ENCODE results near the gene BMP7.

The BMP7 gene

DNA sequence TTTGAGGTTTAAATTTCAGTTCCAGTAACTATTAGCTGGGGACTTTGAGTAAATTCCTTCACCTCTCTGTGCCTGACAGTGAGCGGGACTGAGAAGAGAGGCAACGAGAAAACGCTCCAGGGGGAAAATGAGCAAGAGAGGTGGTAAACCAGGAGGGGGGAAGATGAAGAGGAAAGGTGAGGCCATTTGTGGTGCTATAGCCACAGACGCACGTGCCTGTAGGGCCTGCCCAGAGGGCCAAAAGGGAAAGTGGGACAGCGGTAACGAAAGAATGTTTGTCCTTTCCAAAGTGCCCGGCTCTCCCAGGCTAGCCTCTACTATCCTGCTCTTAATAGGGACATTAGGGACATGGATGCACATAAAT, 99.2 kb downstream of the BMP7 start:
- TF ChIP-seq TCF4 (CRISPR knock-in tag; IDR thresholded peaks at IDR 0.05; ENCODE audit: borderline replicate concordance) (no peak), ZNF70 (CRISPR knock-in tag; IDR thresholded peaks at IDR 0.05) (no peak), GLIS3 (CRISPR knock-in tag; IDR thresholded peaks at IDR 0.05) (no peak), RARB (CRISPR knock-in tag; IDR thresholded peaks at IDR 0.05) (no peak), SNAI2 (CRISPR knock-in tag; IDR thresholded peaks at IDR 0.05) (no peak), ZNF8 (CRISPR knock-in tag; IDR thresholded peaks at IDR 0.05) (no peak), ZC3H10 (CRISPR knock-in tag; IDR thresholded peaks at IDR 0.05) (no peak), ISL1 (CRISPR knock-in tag; IDR thresholded peaks at IDR 0.05) (no peak), ZNF565 (CRISPR knock-in tag; conservative IDR thresholded peaks at IDR 0.05; ENCODE audit: low read depth) (no peak), ARNTL (CRISPR knock-in tag; IDR thresholded peaks at IDR 0.05; ENCODE audit: borderline replicate concordance, low read depth) (no peak), BACH2 (CRISPR knock-in tag; IDR thresholded peaks at IDR 0.05; ENCODE audit: borderline replicate concordance) (no peak), PPARA (CRISPR knock-in tag; IDR thresholded peaks at IDR 0.05; ENCODE audit: borderline replicate concordance) (no peak)
- TF ChIP-seq, protein P1, sequence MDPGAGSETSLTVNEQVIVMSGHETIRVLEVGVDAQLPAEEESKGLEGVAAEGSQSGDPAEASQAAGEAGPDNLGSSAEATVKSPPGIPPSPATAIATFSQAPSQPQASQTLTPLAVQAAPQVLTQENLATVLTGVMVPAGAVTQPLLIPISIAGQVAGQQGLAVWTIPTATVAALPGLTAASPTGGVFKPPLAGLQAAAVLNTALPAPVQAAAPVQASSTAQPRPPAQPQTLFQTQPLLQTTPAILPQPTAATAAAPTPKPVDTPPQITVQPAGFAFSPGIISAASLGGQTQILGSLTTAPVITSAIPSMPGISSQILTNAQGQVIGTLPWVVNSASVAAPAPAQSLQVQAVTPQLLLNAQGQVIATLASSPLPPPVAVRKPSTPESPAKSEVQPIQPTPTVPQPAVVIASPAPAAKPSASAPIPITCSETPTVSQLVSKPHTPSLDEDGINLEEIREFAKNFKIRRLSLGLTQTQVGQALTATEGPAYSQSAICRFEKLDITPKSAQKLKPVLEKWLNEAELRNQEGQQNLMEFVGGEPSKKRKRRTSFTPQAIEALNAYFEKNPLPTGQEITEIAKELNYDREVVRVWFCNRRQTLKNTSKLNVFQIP (CRISPR knock-in tag; IDR thresholded peaks at IDR 0.05; ENCODE audit: borderline replicate concordance, low read depth) = no peak
- TF ChIP-seq, protein P2, sequence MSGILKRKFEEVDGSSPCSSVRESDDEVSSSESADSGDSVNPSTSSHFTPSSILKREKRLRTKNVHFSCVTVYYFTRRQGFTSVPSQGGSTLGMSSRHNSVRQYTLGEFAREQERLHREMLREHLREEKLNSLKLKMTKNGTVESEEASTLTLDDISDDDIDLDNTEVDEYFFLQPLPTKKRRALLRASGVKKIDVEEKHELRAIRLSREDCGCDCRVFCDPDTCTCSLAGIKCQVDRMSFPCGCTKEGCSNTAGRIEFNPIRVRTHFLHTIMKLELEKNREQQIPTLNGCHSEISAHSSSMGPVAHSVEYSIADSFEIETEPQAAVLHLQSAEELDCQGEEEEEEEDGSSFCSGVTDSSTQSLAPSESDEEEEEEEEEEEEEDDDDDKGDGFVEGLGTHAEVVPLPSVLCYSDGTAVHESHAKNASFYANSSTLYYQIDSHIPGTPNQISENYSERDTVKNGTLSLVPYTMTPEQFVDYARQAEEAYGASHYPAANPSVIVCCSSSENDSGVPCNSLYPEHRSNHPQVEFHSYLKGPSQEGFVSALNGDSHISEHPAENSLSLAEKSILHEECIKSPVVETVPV (CRISPR knock-in tag; IDR thresholded peaks at IDR 0.05) = no peak
- TF ChIP-seq, protein P3, sequence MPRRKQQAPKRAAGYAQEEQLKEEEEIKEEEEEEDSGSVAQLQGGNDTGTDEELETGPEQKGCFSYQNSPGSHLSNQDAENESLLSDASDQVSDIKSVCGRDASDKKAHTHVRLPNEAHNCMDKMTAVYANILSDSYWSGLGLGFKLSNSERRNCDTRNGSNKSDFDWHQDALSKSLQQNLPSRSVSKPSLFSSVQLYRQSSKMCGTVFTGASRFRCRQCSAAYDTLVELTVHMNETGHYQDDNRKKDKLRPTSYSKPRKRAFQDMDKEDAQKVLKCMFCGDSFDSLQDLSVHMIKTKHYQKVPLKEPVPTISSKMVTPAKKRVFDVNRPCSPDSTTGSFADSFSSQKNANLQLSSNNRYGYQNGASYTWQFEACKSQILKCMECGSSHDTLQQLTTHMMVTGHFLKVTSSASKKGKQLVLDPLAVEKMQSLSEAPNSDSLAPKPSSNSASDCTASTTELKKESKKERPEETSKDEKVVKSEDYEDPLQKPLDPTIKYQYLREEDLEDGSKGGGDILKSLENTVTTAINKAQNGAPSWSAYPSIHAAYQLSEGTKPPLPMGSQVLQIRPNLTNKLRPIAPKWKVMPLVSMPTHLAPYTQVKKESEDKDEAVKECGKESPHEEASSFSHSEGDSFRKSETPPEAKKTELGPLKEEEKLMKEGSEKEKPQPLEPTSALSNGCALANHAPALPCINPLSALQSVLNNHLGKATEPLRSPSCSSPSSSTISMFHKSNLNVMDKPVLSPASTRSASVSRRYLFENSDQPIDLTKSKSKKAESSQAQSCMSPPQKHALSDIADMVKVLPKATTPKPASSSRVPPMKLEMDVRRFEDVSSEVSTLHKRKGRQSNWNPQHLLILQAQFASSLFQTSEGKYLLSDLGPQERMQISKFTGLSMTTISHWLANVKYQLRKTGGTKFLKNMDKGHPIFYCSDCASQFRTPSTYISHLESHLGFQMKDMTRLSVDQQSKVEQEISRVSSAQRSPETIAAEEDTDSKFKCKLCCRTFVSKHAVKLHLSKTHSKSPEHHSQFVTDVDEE (CRISPR knock-in tag; IDR thresholded peaks at IDR 0.05) = no peak
- TF ChIP-seq, protein P4, sequence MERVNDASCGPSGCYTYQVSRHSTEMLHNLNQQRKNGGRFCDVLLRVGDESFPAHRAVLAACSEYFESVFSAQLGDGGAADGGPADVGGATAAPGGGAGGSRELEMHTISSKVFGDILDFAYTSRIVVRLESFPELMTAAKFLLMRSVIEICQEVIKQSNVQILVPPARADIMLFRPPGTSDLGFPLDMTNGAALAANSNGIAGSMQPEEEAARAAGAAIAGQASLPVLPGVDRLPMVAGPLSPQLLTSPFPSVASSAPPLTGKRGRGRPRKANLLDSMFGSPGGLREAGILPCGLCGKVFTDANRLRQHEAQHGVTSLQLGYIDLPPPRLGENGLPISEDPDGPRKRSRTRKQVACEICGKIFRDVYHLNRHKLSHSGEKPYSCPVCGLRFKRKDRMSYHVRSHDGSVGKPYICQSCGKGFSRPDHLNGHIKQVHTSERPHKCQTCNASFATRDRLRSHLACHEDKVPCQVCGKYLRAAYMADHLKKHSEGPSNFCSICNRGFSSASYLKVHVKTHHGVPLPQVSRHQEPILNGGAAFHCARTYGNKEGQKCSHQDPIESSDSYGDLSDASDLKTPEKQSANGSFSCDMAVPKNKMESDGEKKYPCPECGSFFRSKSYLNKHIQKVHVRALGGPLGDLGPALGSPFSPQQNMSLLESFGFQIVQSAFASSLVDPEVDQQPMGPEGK (CRISPR knock-in tag; IDR thresholded peaks at IDR 0.05; ENCODE audit: borderline replicate concordance) = no peak
- ATAC-seq = no peak

DNA sequence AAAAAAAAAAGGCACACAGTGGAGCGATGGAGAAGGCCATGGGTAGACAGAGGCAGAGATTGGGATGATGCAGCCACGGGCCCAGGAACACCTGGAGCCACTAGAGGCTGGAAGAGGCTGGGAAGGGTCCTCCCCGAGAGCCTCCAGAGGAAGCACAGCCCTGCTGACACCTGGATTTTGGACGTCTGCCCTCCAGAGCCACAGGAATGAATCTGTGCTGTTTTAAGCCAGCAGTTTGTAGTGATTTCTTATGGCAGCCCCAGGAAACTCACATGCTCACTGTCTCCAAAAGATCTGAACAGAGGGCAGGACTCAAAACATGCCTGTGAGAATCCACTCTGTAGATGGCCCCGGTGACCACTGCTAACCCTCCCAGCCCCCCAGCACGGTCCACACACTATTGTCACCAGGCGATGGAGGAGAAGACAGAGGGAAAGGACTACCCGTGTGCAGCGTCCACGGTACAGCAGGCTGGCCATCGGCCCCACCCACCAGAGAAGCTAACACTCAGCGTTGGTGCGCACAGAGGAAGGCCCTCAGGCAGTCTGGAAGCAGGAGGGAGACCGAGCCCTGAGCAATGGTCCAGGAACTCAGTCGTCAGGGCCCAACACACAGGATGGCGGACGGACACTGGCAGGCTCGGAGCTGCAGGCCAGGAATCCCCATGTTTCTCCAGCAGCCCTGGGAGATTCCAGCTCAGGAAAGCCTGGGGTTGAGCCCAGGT, 99.7 kb downstream of the BMP7 start:
- ATAC-seq = no peak
- TF ChIP-seq, protein P4 (CRISPR knock-in tag; IDR thresholded peaks at IDR 0.05; ENCODE audit: borderline replicate concordance) = no peak
- TF ChIP-seq, protein P3 (CRISPR knock-in tag; IDR thresholded peaks at IDR 0.05) = no peak
